ENCODE data around the gene CIB2.

GRCh38 chr15:78155355-78155939, 24.2 kb upstream of the CIB2 start:
- TF ChIP-seq, protein P1, sequence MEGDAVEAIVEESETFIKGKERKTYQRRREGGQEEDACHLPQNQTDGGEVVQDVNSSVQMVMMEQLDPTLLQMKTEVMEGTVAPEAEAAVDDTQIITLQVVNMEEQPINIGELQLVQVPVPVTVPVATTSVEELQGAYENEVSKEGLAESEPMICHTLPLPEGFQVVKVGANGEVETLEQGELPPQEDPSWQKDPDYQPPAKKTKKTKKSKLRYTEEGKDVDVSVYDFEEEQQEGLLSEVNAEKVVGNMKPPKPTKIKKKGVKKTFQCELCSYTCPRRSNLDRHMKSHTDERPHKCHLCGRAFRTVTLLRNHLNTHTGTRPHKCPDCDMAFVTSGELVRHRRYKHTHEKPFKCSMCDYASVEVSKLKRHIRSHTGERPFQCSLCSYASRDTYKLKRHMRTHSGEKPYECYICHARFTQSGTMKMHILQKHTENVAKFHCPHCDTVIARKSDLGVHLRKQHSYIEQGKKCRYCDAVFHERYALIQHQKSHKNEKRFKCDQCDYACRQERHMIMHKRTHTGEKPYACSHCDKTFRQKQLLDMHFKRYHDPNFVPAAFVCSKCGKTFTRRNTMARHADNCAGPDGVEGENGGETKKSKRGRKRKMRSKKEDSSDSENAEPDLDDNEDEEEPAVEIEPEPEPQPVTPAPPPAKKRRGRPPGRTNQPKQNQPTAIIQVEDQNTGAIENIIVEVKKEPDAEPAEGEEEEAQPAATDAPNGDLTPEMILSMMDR (IDR thresholded peaks at IDR 0.05 in 8 of 11, conservative IDR thresholded peaks at IDR 0.05 in 3 of 11) = no peak
- no peak for TF ChIP-seq POLR2AphosphoS5 (IDR thresholded peaks at IDR 0.05)
